GM10266 (cell line): ENCODE data around the gene MPC1.

Experiments
- DNase-seq: peaks from one replicate; pipeline ENCODE4 v3.0.0; 2012; ENCODE audit errors: extremely low spot score
- CTCF ChIP-seq: IDR thresholded peaks from 2 replicates; pipeline ENCODE4 v1.5.1; 2012; ENCODE audit warnings: mild to moderate bottlenecking, low read depth; ENCODE audit not compliant: control insufficient read depth, insufficient read depth; ENCODE audit errors: missing control alignments

MPC1 gene

GRCh38 chr6:166420351-166420750 is 37.6 kb upstream of the MPC1 start:
- no peak for DNase-seq
- TF ChIP-seq CTCF: no peak

- no peak for DNase-seq
- TF ChIP-seq CTCF: no peak
These were observed 37.0 kb upstream of the MPC1 start for GRCh38 chr6:166419717-166420116.

DNA sequence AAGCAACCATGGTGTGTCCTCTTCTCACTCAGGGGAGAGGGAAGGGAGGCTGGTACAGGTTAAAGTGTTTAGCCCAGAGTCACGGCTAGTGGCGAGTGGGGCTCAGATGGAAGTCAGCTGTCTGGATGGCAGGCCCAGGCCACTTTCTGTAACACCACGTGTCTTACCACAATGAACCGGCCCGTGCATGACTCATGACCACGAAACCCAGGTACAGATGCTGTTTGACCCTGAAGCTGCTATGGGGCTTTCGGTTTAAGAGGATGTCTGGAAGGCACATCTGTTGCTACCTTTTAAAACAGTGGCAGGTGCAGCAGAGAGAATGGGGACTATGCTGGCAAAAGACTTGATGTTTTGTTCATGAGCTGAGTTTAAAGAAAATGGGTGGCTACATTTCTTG is 36.5 kb upstream of the MPC1 start:
- no peak for TF ChIP-seq CTCF
- no peak for DNase-seq

GRCh38 chr6:166418691-166419143 is 36.0 kb upstream of the MPC1 start:
- no peak for DNase-seq

GRCh38 chr6:166417285-166417691 is 34.5 kb upstream of the MPC1 start:
- TF ChIP-seq CTCF: no peak
- DNase-seq: no peak

More at GRCh38 chr6:166418691-166419143, 36.0 kb upstream of the MPC1 start:
- TF ChIP-seq CTCF: no peak

- no peak for TF ChIP-seq CTCF
- no peak for DNase-seq
These were observed 33.1 kb upstream of the MPC1 start for GRCh38 chr6:166415833-166416347.

DNA sequence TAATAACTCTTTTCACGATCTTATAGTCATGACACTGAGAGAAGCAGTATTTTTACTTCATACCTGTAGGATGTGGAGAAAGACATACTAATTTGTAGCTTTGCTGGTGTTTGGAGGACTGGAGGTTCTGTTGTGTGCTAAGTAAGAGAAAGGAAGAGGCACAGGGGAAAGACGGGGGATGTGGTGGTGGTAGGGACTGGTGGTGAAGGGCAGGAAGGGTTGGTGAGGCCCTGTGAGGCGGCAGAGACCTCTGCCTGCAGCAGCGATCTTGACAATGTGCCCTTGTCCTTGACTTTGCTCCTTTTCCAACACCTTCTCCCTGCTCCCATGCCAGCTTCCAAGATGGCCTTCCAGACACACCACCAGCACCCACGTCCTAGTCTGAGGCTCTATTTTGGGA is 32.6 kb upstream of the MPC1 start:
- no peak for TF ChIP-seq CTCF
- no peak for DNase-seq
